Mammary epithelial cell (primary cell): ENCODE results near the gene TCF15.

Experiments
- EZH2 ChIP-seq: IDR thresholded peaks from 2 replicates; pipeline ENCODE4 v1.6.1; 2012; ENCODE audit warnings: low read length, inconsistent platforms, borderline replicate concordance
- TF ChIP-seq, protein P1 (sequence below), 2 donors: IDR thresholded peaks in 1 of 2; conservative IDR thresholded peaks in 1 of 2; 2 replicates each; pipeline ENCODE4 v1.5.1; 2011 to 2012; ENCODE audit warnings: inconsistent platforms in 2 of 2, low read length in 2 of 2, mild to moderate bottlenecking in 2 of 2, control low read depth in 1 of 2, low read depth in 1 of 2; ENCODE audit not compliant: insufficient read depth in 1 of 2; ENCODE audit errors: extremely low read depth in 1 of 2

DNA sequence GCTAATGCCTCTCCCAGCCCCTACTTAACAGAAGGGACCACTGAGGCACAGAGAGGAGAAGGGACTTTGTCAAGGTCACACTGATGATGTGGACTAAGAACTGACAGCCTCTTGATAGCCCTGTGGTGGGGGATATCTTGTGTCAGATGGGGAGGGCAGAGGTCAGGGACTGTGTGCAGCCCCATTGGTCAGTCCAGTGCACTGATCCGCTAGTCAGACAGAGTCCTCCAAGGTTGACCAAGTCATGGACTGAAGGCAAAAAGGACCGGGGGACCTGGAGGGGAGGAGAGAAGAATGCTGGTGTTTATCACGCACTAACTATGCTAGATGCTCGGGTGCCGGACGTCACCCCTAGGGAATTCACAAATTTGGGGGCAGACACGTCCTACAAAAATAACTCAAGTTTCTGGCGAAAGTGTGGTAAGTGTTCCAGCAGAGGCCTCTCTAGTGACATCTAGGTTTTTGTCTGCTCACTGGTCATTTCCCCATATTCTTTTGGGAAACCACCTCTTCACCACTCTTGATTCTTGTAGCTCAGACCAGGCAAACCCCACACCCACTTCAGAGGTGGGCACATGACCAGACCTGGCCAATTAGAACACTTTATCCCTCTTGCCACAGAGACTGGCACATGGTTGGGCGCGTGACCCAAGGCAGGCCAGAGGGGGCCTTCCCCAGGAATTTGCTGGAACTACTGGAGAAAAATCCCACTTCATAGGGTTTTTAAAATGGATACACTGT is 21.0 kb downstream of the TCF15 start:
- TF ChIP-seq, protein P1, sequence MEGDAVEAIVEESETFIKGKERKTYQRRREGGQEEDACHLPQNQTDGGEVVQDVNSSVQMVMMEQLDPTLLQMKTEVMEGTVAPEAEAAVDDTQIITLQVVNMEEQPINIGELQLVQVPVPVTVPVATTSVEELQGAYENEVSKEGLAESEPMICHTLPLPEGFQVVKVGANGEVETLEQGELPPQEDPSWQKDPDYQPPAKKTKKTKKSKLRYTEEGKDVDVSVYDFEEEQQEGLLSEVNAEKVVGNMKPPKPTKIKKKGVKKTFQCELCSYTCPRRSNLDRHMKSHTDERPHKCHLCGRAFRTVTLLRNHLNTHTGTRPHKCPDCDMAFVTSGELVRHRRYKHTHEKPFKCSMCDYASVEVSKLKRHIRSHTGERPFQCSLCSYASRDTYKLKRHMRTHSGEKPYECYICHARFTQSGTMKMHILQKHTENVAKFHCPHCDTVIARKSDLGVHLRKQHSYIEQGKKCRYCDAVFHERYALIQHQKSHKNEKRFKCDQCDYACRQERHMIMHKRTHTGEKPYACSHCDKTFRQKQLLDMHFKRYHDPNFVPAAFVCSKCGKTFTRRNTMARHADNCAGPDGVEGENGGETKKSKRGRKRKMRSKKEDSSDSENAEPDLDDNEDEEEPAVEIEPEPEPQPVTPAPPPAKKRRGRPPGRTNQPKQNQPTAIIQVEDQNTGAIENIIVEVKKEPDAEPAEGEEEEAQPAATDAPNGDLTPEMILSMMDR (conservative IDR thresholded peaks at IDR 0.05 in 1 of 2, IDR thresholded peaks at IDR 0.05 in 1 of 2; ENCODE audit: extremely low read depth in 1 of 2, insufficient read depth in 1 of 2, low read depth in 1 of 2, low read length in 2 of 2): no peak
- TF ChIP-seq EZH2: no peak
